Liver (tissue), 3 donors: ENCODE measurements around the gene ITIH1.

Experiments
- EGR1 ChIP-seq, 2 donors: IDR thresholded peaks; 2 replicates each; pipeline ENCODE4 v1.6.1; 2016 to 2018; ENCODE audit warnings: antibody characterized with exemption in 2 of 2, low read depth in 2 of 2
- GABPA ChIP-seq, 2 donors: IDR thresholded peaks in 1 of 2; conservative IDR thresholded peaks in 1 of 2; 2 replicates each; pipeline ENCODE4 v1.6.1; 2016; ENCODE audit warnings: antibody characterized with exemption in 2 of 2, mild to moderate bottlenecking in 1 of 2, moderate library complexity in 1 of 2
- HNF4G ChIP-seq: IDR thresholded peaks from 2 replicates; pipeline ENCODE4 v1.6.1; 2016; ENCODE audit warnings: antibody characterized with exemption
- JUND ChIP-seq, 2 donors: IDR thresholded peaks; 2 replicates each; pipeline ENCODE4 v1.6.1; 2016; ENCODE audit warnings: antibody characterized with exemption in 2 of 2
- NR2F2 ChIP-seq: IDR thresholded peaks from 2 replicates; pipeline ENCODE4 v1.6.1; 2016; ENCODE audit warnings: antibody characterized with exemption
- RAD21 ChIP-seq, 2 donors: IDR thresholded peaks; 2 replicates each; pipeline ENCODE4 v1.6.1; 2016; ENCODE audit warnings: antibody characterized with exemption in 2 of 2, mild to moderate bottlenecking in 2 of 2
- RXRA ChIP-seq, 2 donors: IDR thresholded peaks; 2 replicates each; pipeline ENCODE4 v1.6.1; 2017 to 2018; ENCODE audit warnings: antibody characterized with exemption in 2 of 2, mild to moderate bottlenecking in 1 of 2
- SP1 ChIP-seq: IDR thresholded peaks from 2 replicates; pipeline ENCODE4 v1.6.1; 2018; ENCODE audit warnings: antibody characterized with exemption, mild to moderate bottlenecking
- TAF1 ChIP-seq: conservative IDR thresholded peaks from 2 replicates; pipeline ENCODE4 v1.6.1; 2016; ENCODE audit warnings: antibody characterized with exemption, mild to moderate bottlenecking
- YY1 ChIP-seq: IDR thresholded peaks from 2 replicates; pipeline ENCODE4 v1.6.1; 2016; ENCODE audit warnings: antibody characterized with exemption, mild to moderate bottlenecking
- TF ChIP-seq, protein P1 (sequence below): IDR thresholded peaks from 2 replicates; pipeline ENCODE4 v1.6.1; 2016; ENCODE audit warnings: antibody characterized with exemption, mild to moderate bottlenecking
- TF ChIP-seq, protein P2 (sequence below): fragments of 150-350 bp; IDR thresholded peaks from 2 replicates; pipeline ENCODE4 v1.5.1; 2017; ENCODE audit warnings: improper control_type of control experiment, low read depth, low read length; ENCODE audit not compliant: missing input control
- TF ChIP-seq, protein P3 (sequence below): IDR thresholded peaks from 2 replicates; pipeline ENCODE4 v1.6.1; 2016; ENCODE audit warnings: antibody characterized with exemption
- TF ChIP-seq, protein P4 (sequence below): IDR thresholded peaks from 2 replicates; pipeline ENCODE4 v1.6.1; 2016; ENCODE audit warnings: antibody characterized with exemption
- donor health status: healthy.
- donor health status: healthy.

DNA sequence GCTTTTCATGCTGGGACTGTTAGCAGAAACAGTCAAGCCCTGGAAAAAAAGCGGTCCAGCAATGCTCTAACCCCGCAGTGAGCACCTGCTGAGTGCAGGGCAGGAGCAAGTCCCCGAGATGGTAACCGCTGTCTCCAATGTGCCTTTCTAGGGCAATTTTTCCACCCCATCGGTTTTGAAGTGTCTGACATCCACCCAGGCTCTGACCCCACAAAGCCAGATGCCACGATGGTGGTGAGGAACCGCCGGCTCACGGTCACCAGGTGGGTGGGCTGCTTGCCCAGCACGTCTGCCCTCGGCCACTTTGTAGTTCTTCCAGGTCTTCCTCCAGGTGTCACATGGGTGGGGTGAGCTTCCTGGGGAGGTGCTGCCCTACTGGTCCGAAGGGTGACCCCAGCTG, 14.0 kb downstream of the ITIH1 start:
- TF ChIP-seq, protein P1, sequence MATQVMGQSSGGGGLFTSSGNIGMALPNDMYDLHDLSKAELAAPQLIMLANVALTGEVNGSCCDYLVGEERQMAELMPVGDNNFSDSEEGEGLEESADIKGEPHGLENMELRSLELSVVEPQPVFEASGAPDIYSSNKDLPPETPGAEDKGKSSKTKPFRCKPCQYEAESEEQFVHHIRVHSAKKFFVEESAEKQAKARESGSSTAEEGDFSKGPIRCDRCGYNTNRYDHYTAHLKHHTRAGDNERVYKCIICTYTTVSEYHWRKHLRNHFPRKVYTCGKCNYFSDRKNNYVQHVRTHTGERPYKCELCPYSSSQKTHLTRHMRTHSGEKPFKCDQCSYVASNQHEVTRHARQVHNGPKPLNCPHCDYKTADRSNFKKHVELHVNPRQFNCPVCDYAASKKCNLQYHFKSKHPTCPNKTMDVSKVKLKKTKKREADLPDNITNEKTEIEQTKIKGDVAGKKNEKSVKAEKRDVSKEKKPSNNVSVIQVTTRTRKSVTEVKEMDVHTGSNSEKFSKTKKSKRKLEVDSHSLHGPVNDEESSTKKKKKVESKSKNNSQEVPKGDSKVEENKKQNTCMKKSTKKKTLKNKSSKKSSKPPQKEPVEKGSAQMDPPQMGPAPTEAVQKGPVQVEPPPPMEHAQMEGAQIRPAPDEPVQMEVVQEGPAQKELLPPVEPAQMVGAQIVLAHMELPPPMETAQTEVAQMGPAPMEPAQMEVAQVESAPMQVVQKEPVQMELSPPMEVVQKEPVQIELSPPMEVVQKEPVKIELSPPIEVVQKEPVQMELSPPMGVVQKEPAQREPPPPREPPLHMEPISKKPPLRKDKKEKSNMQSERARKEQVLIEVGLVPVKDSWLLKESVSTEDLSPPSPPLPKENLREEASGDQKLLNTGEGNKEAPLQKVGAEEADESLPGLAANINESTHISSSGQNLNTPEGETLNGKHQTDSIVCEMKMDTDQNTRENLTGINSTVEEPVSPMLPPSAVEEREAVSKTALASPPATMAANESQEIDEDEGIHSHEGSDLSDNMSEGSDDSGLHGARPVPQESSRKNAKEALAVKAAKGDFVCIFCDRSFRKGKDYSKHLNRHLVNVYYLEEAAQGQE = no peak
- TF ChIP-seq, protein P2, sequence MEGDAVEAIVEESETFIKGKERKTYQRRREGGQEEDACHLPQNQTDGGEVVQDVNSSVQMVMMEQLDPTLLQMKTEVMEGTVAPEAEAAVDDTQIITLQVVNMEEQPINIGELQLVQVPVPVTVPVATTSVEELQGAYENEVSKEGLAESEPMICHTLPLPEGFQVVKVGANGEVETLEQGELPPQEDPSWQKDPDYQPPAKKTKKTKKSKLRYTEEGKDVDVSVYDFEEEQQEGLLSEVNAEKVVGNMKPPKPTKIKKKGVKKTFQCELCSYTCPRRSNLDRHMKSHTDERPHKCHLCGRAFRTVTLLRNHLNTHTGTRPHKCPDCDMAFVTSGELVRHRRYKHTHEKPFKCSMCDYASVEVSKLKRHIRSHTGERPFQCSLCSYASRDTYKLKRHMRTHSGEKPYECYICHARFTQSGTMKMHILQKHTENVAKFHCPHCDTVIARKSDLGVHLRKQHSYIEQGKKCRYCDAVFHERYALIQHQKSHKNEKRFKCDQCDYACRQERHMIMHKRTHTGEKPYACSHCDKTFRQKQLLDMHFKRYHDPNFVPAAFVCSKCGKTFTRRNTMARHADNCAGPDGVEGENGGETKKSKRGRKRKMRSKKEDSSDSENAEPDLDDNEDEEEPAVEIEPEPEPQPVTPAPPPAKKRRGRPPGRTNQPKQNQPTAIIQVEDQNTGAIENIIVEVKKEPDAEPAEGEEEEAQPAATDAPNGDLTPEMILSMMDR = no peak
- TF ChIP-seq RXRA (IDR thresholded peaks at IDR 0.05) = no peak
- TF ChIP-seq, protein P3, sequence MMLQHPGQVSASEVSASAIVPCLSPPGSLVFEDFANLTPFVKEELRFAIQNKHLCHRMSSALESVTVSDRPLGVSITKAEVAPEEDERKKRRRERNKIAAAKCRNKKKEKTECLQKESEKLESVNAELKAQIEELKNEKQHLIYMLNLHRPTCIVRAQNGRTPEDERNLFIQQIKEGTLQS = no peak
- no peak for TF ChIP-seq NR2F2
- no peak for TF ChIP-seq YY1
- no peak for TF ChIP-seq GABPA (IDR thresholded peaks at IDR 0.05 in 1 of 2, conservative IDR thresholded peaks at IDR 0.05 in 1 of 2)
- no peak for TF ChIP-seq JUND (IDR thresholded peaks at IDR 0.05)
- no peak for TF ChIP-seq SP1
- TF ChIP-seq, protein P4, sequence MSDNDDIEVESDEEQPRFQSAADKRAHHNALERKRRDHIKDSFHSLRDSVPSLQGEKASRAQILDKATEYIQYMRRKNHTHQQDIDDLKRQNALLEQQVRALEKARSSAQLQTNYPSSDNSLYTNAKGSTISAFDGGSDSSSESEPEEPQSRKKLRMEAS = no peak
- no peak for TF ChIP-seq HNF4G
- TF ChIP-seq EGR1 (IDR thresholded peaks at IDR 0.05; ENCODE audit: low read depth in 2 of 2) = no peak
- TF ChIP-seq TAF1 = no peak
- TF ChIP-seq RAD21 (IDR thresholded peaks at IDR 0.05) = no peak
